SK-N-SH (cell line): ENCODE results near the gene CENPP. TPM values are rescaled to one million over a fixed set of nuclear protein-coding genes. Genes with fewer than 3 reads are reported as not detected.

Experiments used
- CTCF ChIA-PET: fragments of 300-600, 350-600 bp; formaldehyde crosslinking; extraction: SDS; loops from one replicate; lab custom pipeline; 2021; lab: Yijun Ruan, JAX
- POLR2A ChIA-PET: fragments of 350-600 bp; sonication (Branson Sonifier 250); formaldehyde crosslinking; extraction: SDS; loops from one replicate; lab custom pipeline; 2020; ENCODE audit warnings: antibody characterized with exemption, inconsistent platforms; lab: Yijun Ruan, JAX
- DNase-seq: peaks from one replicate; pipeline ENCODE4 v3.0.0; 2012
- H2AFZ ChIP-seq: fragments of 200-600 bp; sonication (generic); 2 replicates; pipeline ENCODE4 v1.8.1; 2016; ENCODE audit warnings: antibody characterized with exemption, mild to moderate bottlenecking, low read depth
- H3F3A ChIP-seq: fragments of 200-600 bp; sonication (generic); replicated peaks from 2 replicates; pipeline ENCODE3; 2016; ENCODE audit warnings: antibody characterized with exemption, mild to moderate bottlenecking; ENCODE audit not compliant: insufficient read depth
- H3K27ac ChIP-seq, 2 experiments: fragments of 200-500 bp in 1 of 2; fragments of 200-600 bp in 1 of 2; sonication (Bioruptor generic) in 1 of 2; sonication (generic), shearing (Covaris generic) in 1 of 2; 2 replicates each; pipeline versions ENCODE4 v1.5.1 to v1.6.1; 2014 to 2016; ENCODE audit warnings: low read depth in 2 of 2, inconsistent platforms in 1 of 2, low read length in 1 of 2, mild to moderate bottlenecking in 1 of 2, mixed read lengths in 1 of 2
- H3K27me3 ChIP-seq: fragments of 200-600 bp; sonication (generic), shearing (Covaris generic); 2 replicates; pipeline ENCODE4 v1.6.1; 2016; ENCODE audit warnings: mixed run types; ENCODE audit not compliant: insufficient read depth
- H3K36me3 ChIP-seq, 2 experiments: fragments of 200-500 bp in 1 of 2; fragments of 200-600 bp in 1 of 2; sonication (Bioruptor generic) in 1 of 2; sonication (generic) in 1 of 2; replicated peaks in 1 of 2; 2 replicates each; pipeline versions ENCODE3 to v1.5.1; 2014 to 2016; ENCODE audit warnings: low read length in 1 of 2, mild to moderate bottlenecking in 1 of 2; ENCODE audit not compliant: insufficient read depth in 2 of 2, control insufficient read depth in 1 of 2
- H3K4me1 ChIP-seq, 2 experiments: fragments of 200-500 bp in 1 of 2; fragments of 200-600 bp in 1 of 2; sonication (Bioruptor generic) in 1 of 2; sonication (generic), shearing (Covaris generic) in 1 of 2; 2 replicates each; pipeline versions ENCODE4 v1.5.1 to v1.6.1; 2014 to 2016; ENCODE audit warnings: low read depth in 1 of 2, low read length in 1 of 2, mixed run types in 1 of 2; ENCODE audit not compliant: insufficient read depth in 2 of 2, control insufficient read depth in 1 of 2
- H3K4me2 ChIP-seq: fragments of 200-600 bp; sonication (generic), shearing (Covaris generic); 2 replicates; pipeline ENCODE4 v1.6.1; 2017; ENCODE audit warnings: mixed run types
- H3K4me3 ChIP-seq, 2 experiments: fragments of 200-500 bp in 1 of 2; fragments of 200-600 bp in 1 of 2; sonication (Bioruptor generic) in 1 of 2; sonication (generic), shearing (Covaris generic) in 1 of 2; 2 replicates each; pipeline versions ENCODE4 v1.5.1 to v1.8.1; 2014 to 2016; ENCODE audit warnings: low read depth in 2 of 2, inconsistent platforms in 1 of 2, low read length in 1 of 2, mild to moderate bottlenecking in 1 of 2, mixed read lengths in 1 of 2, moderate library complexity in 1 of 2
- H3K79me2 ChIP-seq: fragments of 200-600 bp; sonication (generic); 2 replicates; pipeline ENCODE4 v1.8.1; 2017; ENCODE audit warnings: mild to moderate bottlenecking; ENCODE audit not compliant: insufficient read depth
- H3K9ac ChIP-seq: fragments of 200-600 bp; sonication (generic); 2 replicates; pipeline ENCODE4 v1.6.1; 2017; ENCODE audit warnings: mixed run types
- H3K9me2 ChIP-seq: fragments of 200-600 bp; sonication (generic); 2 replicates; pipeline ENCODE4 v1.6.1; 2017; ENCODE audit warnings: mixed run types
- H3K9me3 ChIP-seq: fragments of 200-600 bp; sonication (generic); 2 replicates; pipeline ENCODE4 v1.6.1; 2017; ENCODE audit warnings: mixed run types, mild to moderate bottlenecking, moderate library complexity
- H4K20me1 ChIP-seq: fragments of 200-600 bp; sonication (generic); 2 replicates; pipeline ENCODE4 v1.6.1; 2017; ENCODE audit warnings: mild to moderate bottlenecking, mixed run types; ENCODE audit not compliant: insufficient read depth
- EZH2phosphoT487 ChIP-seq: fragments of 200-600 bp; sonication (generic); IDR thresholded peaks from 2 replicates; pipeline ENCODE4 v1.6.1; 2017; ENCODE audit warnings: low read depth, mixed run types, mild to moderate bottlenecking, antibody characterized with exemption, moderate library complexity, borderline replicate concordance
- FOSL2 ChIP-seq: IDR thresholded peaks from 2 replicates; pipeline ENCODE4 v1.4.0; 2012; ENCODE audit warnings: low read depth, mild to moderate bottlenecking, moderate library complexity, borderline replicate concordance
- FOXJ3 ChIP-seq: sonication (generic); formaldehyde crosslinking; IDR thresholded peaks from 2 replicates; pipeline ENCODE4 v1.5.1; 2020; ENCODE audit warnings: mild to moderate bottlenecking, missing genetic modification reagents
- JUND ChIP-seq: IDR thresholded peaks from 2 replicates; pipeline ENCODE4 v1.4.0; 2012
- MXI1 ChIP-seq: IDR thresholded peaks from 2 replicates; pipeline ENCODE4 v1.6.1; 2012; ENCODE audit warnings: mild to moderate bottlenecking, low read depth, low read length, improper control_type of control experiment
- NFIC ChIP-seq: IDR thresholded peaks from 2 replicates; pipeline ENCODE4 v1.4.0; 2012; ENCODE audit warnings: borderline replicate concordance
- RCOR1 ChIP-seq: fragments of 150-350 bp; IDR thresholded peaks from 2 replicates; pipeline ENCODE4 v1.6.1; 2017; ENCODE audit warnings: antibody characterized with exemption, low read length
- RFX5 ChIP-seq: IDR thresholded peaks from 2 replicates; pipeline ENCODE4 v1.6.1; 2012; ENCODE audit warnings: mild to moderate bottlenecking, improper control_type of control experiment, low read length
- RXRA ChIP-seq: IDR thresholded peaks from 2 replicates; pipeline ENCODE4 v1.4.0; 2012; ENCODE audit warnings: low read depth, mild to moderate bottlenecking, borderline replicate concordance
- SIN3A ChIP-seq: IDR thresholded peaks from 2 replicates; pipeline ENCODE4 v1.6.1; 2012; ENCODE audit warnings: low read depth, mild to moderate bottlenecking, low read length, moderate library complexity, borderline replicate concordance
- SMC3 ChIP-seq: IDR thresholded peaks from 2 replicates; pipeline ENCODE4 v1.6.1; 2012; ENCODE audit warnings: low read depth, low read length, improper control_type of control experiment
- TAF1 ChIP-seq: IDR thresholded peaks from 2 replicates; pipeline ENCODE4 v1.6.1; 2012; ENCODE audit warnings: low read depth, mild to moderate bottlenecking, low read length, moderate library complexity, borderline replicate concordance
- TCF12 ChIP-seq: IDR thresholded peaks from 2 replicates; pipeline ENCODE4 v1.4.0; 2012
- TEAD4 ChIP-seq: IDR thresholded peaks from 2 replicates; pipeline ENCODE4 v1.4.0; 2012; ENCODE audit warnings: mild to moderate bottlenecking, borderline replicate concordance; ENCODE audit not compliant: insufficient read depth
- WGBS: methylation state at CpG from one replicate; pipeline ENCODE4 v1.1.6; 2017; ENCODE audit warnings: low lambda C conversion rate; 5-methylcytosine and 5-hydroxymethylcytosine counted together
- polyA plus RNA-seq, 3 experiments: library from polyadenylated mRNA; depleted of rRNA; stranded (reverse); fragments of >200 nt; gene quantifications; 2 replicates each; pipeline ENCODE4 v1.2.3, GENCODE V29; 2012
- TF ChIP-seq, protein P1 (sequence below): IDR thresholded peaks from 2 replicates; pipeline ENCODE4; 2012
- TF ChIP-seq, protein P2 (sequence below): IDR thresholded peaks from 2 replicates; pipeline ENCODE4 v1.6.1; 2012; ENCODE audit warnings: mild to moderate bottlenecking, low read depth, low read length, moderate library complexity
- TF ChIP-seq, protein P3 (sequence below): fragments of 150-350 bp; IDR thresholded peaks from 2 replicates; pipeline ENCODE4 v1.6.1; 2016; ENCODE audit warnings: mild to moderate bottlenecking, low read depth, low read length
- TF ChIP-seq, protein P4 (sequence below): IDR thresholded peaks from 2 replicates; pipeline ENCODE4 v1.4.0; 2012; ENCODE audit warnings: low read depth, borderline replicate concordance

The CENPP gene
- polyA plus RNA-seq, 1 of the 3 experiments (the other 2 are of a cell fraction): 1.3 TPM

DNA sequence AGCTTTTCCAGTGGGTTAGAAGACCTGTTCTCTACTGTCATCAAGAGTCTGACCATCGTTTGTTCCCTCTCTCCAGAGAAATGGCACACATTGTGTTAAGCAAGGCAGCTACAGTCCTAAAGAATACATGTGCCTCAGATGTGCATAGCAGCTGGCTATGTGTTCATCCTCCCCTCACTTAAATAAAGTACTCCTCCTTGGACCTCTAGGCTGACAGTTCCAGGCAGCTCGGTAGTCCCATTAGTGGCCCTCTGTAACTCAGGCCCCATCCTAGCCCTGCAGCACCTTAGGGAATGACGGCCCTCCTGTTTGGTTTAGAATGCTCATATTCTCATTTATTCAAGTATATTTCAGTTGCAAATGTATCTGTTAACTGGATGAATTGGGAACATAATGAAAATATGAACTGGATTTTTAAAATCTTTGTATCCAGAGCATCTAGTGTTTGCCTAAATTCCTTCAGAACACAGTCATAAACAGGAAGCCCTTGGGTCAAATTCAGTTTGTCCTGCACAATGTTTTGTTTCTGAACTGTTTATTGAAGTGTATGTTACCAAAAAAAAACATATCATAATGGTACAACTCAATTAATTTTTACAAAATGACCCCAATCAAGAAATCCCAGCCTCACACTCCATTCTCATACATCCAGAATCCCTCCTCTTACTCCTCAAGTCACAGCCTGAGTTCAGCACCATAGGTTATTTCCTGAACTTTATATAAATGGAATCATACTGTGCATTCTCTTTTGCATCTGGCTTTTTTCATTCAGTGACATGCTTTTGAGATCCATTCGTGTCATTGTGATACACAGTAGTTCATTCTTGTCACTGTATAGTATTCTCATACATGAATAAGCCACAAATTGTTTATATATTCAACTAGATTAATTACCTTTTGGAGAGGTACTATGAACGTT lies 158.1 kb downstream of the CENPP start:
- peak; percentile 69 for TF ChIP-seq TCF12
- TF ChIP-seq TEAD4: no peak
- 0 out of 2 replicates have a peak, but pooled peaks have one; percentile 11 for TF ChIP-seq JUND
- no peak for TF ChIP-seq SMC3
- TF ChIP-seq RXRA: 0 out of 2 replicates have a peak, but pooled peaks have one; percentile 17
- TF ChIP-seq, protein P1, sequence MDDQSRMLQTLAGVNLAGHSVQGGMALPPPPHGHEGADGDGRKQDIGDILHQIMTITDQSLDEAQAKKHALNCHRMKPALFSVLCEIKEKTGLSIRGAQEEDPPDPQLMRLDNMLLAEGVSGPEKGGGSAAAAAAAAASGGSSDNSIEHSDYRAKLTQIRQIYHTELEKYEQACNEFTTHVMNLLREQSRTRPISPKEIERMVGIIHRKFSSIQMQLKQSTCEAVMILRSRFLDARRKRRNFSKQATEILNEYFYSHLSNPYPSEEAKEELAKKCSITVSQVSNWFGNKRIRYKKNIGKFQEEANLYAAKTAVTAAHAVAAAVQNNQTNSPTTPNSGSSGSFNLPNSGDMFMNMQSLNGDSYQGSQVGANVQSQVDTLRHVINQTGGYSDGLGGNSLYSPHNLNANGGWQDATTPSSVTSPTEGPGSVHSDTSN: 0 out of 2 replicates have a peak, but pooled peaks have one; percentile 8
- WGBS: 71% methylated on average over 5 of the region's 5 CpGs
- Histone ChIP-seq H3F3A (peaks cover 8% of the 10 kb centered on the region), H3K9me3 (no peaks in the 10 kb centered on the region), H3K4me3 (no peak overlapping the region), H3K27me3 (no peaks in the 10 kb centered on the region), H3K36me3 (no peaks in the 10 kb centered on the region), H2AFZ (no peak overlapping the region), H3K79me2 (no peaks in the 10 kb centered on the region), H4K20me1 (no peaks in the 10 kb centered on the region), H3K4me1 (peaks cover 24 to 34% of the 10 kb centered on the region in 2 experiments), H3K9ac (no peak overlapping the region), H3K9me2 (no peaks in the 10 kb centered on the region), H3K4me2 (peak overlapping the region; percentile 17; the same call in 1 of the 2 replicates), H3K27ac (peak overlapping the region; percentile 3 to 86; a peak in 3 of 4 replicates)
- no peak for DNase-seq
- ChIA-PET CTCF (interaction anchor here (0.6 to 0.9 kb wide), 4 partner anchors 17 to 150 kb away, joined by 3 to 5 read pairs (median 3); no protein-coding TSS in a partner anchor), POLR2A (no interaction called here)

DNA sequence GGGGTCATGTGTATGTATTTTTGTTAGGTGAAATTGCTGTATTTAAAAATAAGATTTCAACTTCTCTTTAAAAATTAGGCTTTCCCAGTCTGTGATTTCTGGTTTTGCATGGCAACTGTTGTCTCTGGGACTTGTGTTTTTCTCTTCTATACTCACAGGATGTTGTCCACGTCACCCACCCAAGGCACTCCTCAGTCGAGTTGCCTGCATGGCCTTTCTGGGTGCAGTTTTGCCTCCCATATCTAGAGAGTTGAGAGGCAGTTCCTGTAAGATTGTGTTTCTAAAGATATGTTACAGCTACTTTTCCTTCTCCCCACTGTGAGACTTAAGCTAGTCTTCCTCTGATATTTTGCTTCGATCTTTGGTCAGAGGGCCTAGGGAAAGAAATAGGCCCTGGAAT lies 158.8 kb downstream of the CENPP start:
- peaks cover 8% of the 10 kb centered on the region for H3F3A ChIP-seq
- CTCF ChIA-PET: no interaction called here
- no peak overlapping the region for H2AFZ ChIP-seq
- peak overlapping the region in 1 of 2 experiments; percentile 86; a peak in 2 of 4 replicates for H3K27ac ChIP-seq
- H3K79me2 ChIP-seq: no peaks in the 10 kb centered on the region
- no peaks in the 10 kb centered on the region for H3K9me3 ChIP-seq
- POLR2A ChIA-PET: no interaction called here
- peaks cover 19 to 33% of the 10 kb centered on the region in 2 experiments for H3K4me1 ChIP-seq
- no peak overlapping the region for H3K4me2 ChIP-seq
- H3K36me3 ChIP-seq: no peaks in the 10 kb centered on the region
- DNase-seq: no peak
- no peaks in the 10 kb centered on the region for H4K20me1 ChIP-seq
- no peaks in the 10 kb centered on the region for H3K9me2 ChIP-seq
- H3K9ac ChIP-seq: no peak overlapping the region
- H3K4me3 ChIP-seq: no peak overlapping the region
- H3K27me3 ChIP-seq: no peaks in the 10 kb centered on the region
- WGBS: 84% methylated on average over 3 of the region's 3 CpGs
- TF ChIP-seq TAF1 (no peak), RCOR1 (no peak), FOSL2 (no peak), SIN3A (no peak), EZH2phosphoT487 (no peak), MXI1 (no peak), NFIC (no peak), SMC3 (no peak), FOXJ3 (no peak), RFX5 (no peak), RXRA (no peak)
- TF ChIP-seq, protein P2, sequence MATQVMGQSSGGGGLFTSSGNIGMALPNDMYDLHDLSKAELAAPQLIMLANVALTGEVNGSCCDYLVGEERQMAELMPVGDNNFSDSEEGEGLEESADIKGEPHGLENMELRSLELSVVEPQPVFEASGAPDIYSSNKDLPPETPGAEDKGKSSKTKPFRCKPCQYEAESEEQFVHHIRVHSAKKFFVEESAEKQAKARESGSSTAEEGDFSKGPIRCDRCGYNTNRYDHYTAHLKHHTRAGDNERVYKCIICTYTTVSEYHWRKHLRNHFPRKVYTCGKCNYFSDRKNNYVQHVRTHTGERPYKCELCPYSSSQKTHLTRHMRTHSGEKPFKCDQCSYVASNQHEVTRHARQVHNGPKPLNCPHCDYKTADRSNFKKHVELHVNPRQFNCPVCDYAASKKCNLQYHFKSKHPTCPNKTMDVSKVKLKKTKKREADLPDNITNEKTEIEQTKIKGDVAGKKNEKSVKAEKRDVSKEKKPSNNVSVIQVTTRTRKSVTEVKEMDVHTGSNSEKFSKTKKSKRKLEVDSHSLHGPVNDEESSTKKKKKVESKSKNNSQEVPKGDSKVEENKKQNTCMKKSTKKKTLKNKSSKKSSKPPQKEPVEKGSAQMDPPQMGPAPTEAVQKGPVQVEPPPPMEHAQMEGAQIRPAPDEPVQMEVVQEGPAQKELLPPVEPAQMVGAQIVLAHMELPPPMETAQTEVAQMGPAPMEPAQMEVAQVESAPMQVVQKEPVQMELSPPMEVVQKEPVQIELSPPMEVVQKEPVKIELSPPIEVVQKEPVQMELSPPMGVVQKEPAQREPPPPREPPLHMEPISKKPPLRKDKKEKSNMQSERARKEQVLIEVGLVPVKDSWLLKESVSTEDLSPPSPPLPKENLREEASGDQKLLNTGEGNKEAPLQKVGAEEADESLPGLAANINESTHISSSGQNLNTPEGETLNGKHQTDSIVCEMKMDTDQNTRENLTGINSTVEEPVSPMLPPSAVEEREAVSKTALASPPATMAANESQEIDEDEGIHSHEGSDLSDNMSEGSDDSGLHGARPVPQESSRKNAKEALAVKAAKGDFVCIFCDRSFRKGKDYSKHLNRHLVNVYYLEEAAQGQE: no peak
- TF ChIP-seq, protein P3, sequence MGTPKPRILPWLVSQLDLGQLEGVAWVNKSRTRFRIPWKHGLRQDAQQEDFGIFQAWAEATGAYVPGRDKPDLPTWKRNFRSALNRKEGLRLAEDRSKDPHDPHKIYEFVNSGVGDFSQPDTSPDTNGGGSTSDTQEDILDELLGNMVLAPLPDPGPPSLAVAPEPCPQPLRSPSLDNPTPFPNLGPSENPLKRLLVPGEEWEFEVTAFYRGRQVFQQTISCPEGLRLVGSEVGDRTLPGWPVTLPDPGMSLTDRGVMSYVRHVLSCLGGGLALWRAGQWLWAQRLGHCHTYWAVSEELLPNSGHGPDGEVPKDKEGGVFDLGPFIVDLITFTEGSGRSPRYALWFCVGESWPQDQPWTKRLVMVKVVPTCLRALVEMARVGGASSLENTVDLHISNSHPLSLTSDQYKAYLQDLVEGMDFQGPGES: no peak
- TF ChIP-seq, protein P4, sequence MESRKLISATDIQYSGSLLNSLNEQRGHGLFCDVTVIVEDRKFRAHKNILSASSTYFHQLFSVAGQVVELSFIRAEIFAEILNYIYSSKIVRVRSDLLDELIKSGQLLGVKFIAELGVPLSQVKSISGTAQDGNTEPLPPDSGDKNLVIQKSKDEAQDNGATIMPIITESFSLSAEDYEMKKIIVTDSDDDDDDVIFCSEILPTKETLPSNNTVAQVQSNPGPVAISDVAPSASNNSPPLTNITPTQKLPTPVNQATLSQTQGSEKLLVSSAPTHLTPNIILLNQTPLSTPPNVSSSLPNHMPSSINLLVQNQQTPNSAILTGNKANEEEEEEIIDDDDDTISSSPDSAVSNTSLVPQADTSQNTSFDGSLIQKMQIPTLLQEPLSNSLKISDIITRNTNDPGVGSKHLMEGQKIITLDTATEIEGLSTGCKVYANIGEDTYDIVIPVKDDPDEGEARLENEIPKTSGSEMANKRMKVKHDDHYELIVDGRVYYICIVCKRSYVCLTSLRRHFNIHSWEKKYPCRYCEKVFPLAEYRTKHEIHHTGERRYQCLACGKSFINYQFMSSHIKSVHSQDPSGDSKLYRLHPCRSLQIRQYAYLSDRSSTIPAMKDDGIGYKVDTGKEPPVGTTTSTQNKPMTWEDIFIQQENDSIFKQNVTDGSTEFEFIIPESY: no peak
